Hepatic stellate cell (primary cell): ENCODE results near the gene SLC4A5.

Experiments
- DNase-seq: peaks from one replicate; pipeline ENCODE4 v3.0.0; 2011; ENCODE audit warnings: low spot score

SLC4A5 gene

GRCh38 chr2:74269667-74270066 lies 73.5 kb downstream of the SLC4A5 start:
- no peak for DNase-seq

- no peak for DNase-seq
Observed at GRCh38 chr2:74267068-74267467, 76.1 kb downstream of the SLC4A5 start.

- no peak for DNase-seq
Observed at GRCh38 chr2:74264281-74264680, 78.9 kb downstream of the SLC4A5 start.

- no peak for DNase-seq
Observed at GRCh38 chr2:74262681-74263080, 80.5 kb downstream of the SLC4A5 start.

- peak; percentile 44 for DNase-seq
Observed at GRCh38 chr2:74261204-74261864, 81.9 kb downstream of the SLC4A5 start.

GRCh38 chr2:74260495-74260894 lies 82.7 kb downstream of the SLC4A5 start:
- no peak for DNase-seq

GRCh38 chr2:74259733-74260132 lies 83.5 kb downstream of the SLC4A5 start:
- no peak for DNase-seq

DNA sequence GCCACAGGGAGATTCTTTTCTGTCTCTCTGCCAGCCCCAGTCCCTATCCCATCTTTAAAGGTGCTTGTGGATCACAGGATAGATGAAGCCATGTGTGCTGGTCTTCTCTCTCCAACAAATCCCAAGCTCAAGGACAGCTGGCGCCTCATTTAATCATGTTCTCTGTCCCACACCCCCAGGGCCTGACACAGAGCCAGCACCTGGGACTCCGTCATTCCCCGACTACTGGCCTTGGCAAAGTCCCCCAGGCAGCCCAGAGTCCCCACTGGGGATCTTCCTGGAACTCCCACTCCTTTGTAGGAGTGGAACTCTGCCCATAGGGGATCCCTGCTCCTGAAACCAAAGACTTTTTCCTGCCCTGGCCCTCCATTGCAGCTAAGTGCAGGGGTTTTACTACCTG lies 84.0 kb downstream of the SLC4A5 start:
- DNase-seq = no peak

- no peak for DNase-seq
Observed at GRCh38 chr2:74255660-74256213, 87.5 kb downstream of the SLC4A5 start.

- DNase-seq = peak; percentile 40
Observed at GRCh38 chr2:74253971-74254310, 89.3 kb downstream of the SLC4A5 start.

GRCh38 chr2:74253306-74253970 lies 89.8 kb downstream of the SLC4A5 start:
- DNase-seq = no peak

DNA sequence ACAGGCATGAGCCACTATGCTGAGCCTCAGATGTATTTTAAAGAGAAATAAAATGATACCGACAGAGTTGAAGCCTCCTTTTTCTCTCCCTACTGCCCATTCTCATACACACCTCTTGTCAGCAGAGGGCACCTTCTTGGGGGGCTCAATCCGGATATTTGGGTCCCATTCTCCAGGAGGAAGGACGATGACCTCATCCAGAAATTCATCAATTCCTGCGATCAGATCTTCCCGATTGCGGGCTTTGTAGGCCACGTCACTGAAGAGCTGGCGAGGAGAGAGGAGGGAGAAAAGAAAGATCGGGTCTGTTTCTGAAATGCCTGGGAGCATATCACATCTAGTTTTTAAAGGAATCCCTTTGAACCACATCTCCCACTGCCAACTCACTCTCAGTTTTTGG lies 90.4 kb downstream of the SLC4A5 start:
- no peak for DNase-seq

DNA sequence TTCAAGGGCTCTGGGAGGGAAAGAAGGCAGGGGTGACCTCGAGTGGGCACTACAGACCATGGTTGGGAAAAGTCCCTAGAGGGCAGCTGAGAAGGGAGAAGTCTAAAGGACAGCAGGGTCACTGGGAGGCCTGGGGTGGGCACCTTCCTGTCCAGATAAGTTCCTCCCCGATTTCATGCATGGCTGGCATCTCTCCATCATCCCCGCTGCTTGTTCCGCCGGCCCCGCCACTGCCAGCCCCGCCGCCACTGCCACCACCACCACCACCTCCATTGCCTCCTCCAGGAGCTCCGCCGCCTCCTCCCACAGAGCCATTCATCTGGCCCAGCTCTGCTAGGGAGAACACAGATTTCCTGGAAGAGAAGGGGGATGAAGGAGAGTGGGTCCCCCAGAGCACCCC lies 91.2 kb downstream of the SLC4A5 start:
- DNase-seq = no peak

DNA sequence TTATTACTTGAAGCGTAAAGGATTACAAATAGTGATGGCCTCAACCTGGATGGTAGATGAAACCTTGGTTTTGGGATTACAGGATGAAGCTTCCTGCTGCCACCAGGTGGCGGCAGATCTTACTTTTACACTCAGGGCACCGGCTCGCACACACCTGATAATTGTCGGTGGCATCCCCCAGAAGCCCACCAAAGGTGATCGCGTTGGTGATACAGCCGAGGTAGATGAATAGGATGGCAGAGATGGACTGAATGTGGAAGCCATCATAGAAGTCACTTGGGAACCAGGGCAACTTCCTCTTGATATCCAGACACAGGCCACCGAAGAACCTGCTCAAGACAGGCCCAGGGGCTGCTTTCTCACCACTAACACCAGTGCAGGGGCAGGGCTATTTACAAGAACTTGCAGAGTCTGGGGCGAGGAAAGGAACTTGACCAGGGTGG lies 93.0 kb downstream of the SLC4A5 start:
- DNase-seq = peak; percentile 62

DNA sequence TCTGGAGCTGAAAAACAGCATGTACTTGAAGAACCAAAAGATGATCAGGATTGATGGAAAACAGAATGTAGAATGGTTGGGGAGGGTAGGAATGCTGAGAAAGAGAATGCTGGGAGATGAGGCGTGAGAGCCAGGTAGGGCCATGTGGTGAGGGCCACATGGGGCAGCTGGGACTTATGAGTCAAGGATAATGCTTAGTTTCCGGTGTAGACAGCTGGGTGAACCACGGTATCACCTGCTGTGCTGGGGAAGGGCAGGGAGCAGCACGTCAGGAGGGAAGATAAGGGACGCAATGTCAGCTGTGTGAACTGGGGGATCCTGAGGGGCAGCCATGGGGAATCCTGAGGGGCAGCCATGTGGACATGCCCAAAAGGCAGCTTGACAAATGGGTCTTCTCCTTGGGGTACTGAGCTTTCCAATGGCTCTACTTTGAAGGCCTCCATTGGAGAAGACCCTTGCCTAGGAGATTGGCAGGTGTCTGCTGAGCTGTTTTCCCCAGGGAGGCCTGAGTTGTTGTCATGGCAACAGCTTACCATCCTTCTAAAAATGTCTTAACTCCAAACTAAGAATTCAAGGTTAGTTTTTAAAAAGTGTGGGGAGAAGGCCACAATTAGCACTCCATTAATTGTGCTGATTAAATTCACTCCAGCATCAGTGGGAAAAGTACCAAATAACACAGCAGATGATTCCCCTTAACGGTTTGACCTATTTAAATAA lies 93.7 kb downstream of the SLC4A5 start:
- DNase-seq = no peak

GRCh38 chr2:74246496-74247195 lies 96.6 kb downstream of the SLC4A5 start:
- DNase-seq = no peak

GRCh38 chr2:74244286-74244685 lies 98.9 kb downstream of the SLC4A5 start:
- DNase-seq = no peak

DNA sequence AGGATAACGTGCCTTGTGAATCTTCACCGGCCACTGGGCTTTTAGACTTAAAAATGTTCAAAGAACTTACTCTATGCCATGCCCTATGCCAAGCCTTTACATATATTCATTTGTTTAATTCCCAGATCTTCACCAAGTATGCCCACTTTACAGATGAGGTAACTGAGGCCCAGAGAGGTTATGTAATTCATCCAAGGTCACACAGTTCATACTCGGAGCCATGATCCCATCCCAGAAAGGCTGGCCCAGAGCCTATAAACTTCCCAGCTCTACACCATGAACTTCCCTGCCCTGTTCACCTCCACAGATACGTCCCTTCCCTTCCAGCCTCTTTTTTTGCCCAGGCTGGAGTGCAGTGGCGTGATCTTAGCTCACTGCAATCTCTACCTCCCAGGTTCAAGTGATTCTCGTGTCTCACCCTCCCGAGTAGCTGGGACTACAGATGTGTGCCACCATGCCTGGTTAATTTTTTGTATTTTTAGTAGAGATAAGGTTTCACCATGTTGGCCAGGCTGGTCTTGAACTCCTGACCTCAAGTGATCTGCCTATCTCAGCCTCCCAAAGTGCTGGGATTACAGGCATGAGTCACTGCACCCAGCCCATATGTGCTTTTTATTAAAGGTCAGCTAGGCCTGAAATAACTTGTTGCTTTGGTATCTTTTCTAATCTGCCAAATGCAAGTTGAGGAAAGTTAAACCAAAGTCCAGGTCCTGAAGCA lies 100.7 kb downstream of the SLC4A5 start:
- no peak for DNase-seq

- no peak for DNase-seq
Observed at GRCh38 chr2:74239346-74239745, 103.9 kb downstream of the SLC4A5 start.

- no peak for DNase-seq
Observed at GRCh38 chr2:74238879-74239278, 104.3 kb downstream of the SLC4A5 start.

DNA sequence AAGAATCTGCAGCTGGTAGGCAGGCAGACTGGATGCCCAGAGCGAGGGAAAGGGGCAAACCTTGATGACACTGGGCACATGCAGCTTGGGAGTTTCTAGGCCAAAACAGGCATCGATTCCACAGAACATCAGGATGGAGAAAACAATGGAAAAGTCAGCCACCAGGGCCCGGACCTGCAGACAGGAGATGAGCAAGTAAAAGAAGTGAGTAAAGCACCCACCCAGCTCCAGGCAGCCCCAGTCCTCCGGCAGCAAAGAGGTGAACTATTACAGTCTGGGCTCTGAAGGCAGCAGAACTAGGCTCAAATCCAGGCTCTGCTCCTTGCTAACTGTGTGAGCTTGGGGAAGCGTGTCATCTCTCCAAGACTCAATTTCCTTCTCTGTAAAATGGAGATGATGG lies 108.2 kb downstream of the SLC4A5 start:
- no peak for DNase-seq

- DNase-seq = no peak
Observed at GRCh38 chr2:74233648-74234047, 109.6 kb downstream of the SLC4A5 start.
